CD14-positive monocyte (primary cell): ENCODE results near the gene LHX3. TPM values are rescaled to one million over a fixed set of nuclear protein-coding genes. Genes with fewer than 3 reads are reported as not detected.

Experiments
- DNase-seq, 3 donors: peaks; one replicate each; pipeline ENCODE4 v3.0.0-alpha.2; 2011 to 2022
- H2AFZ ChIP-seq: 2 replicates; pipeline ENCODE4 v1.6.0; 2012; ENCODE audit warnings: mild to moderate bottlenecking, low read depth, low read length, inconsistent platforms; ENCODE audit not compliant: insufficient read depth, poor library complexity, severe bottlenecking
- H3K27ac ChIP-seq, 2 donors: 1 replicate in 1 of 2; 2 replicates in 1 of 2; pipeline ENCODE4 v1.5.1; 2012 to 2013; ENCODE audit warnings: low read length in 2 of 2, control low read depth in 1 of 2, inconsistent platforms in 1 of 2, low read depth in 1 of 2, mild to moderate bottlenecking in 1 of 2
- H3K27me3 ChIP-seq, 2 donors: one replicate each; pipeline versions ENCODE4 v1.6.0 to v1.6.1; 2011 to 2013; ENCODE audit warnings: low read length in 2 of 2; ENCODE audit not compliant: control insufficient read depth in 2 of 2, insufficient read depth in 2 of 2
- H3K36me3 ChIP-seq, 2 donors: replicated peaks in 1 of 2; 1 replicate in 1 of 2; 2 replicates in 1 of 2; pipeline versions ENCODE4 v1.5.1 to v1.6.1; 2012 to 2013; ENCODE audit warnings: low read length in 2 of 2, control low read depth in 1 of 2, inconsistent platforms in 1 of 2, mild to moderate bottlenecking in 1 of 2; ENCODE audit not compliant: insufficient read depth in 2 of 2, control insufficient read depth in 1 of 2
- H3K4me1 ChIP-seq, 2 donors: 1 replicate in 1 of 2; 2 replicates in 1 of 2; pipeline versions ENCODE4 v1.5.1 to v1.6.1; 2012 to 2013; ENCODE audit warnings: low read length in 2 of 2, control low read depth in 1 of 2, inconsistent platforms in 1 of 2, mild to moderate bottlenecking in 1 of 2, moderate library complexity in 1 of 2; ENCODE audit not compliant: insufficient read depth in 2 of 2, control insufficient read depth in 1 of 2
- H3K4me2 ChIP-seq: replicated peaks from 2 replicates; pipeline ENCODE3; 2012; ENCODE audit warnings: low read length, moderate library complexity, mild to moderate bottlenecking; ENCODE audit not compliant: poor library complexity, severe bottlenecking; ENCODE audit errors: extremely low read depth
- H3K4me3 ChIP-seq, 3 experiments: fragments of 200-600 bp in 1 of 3; sonication (generic) in 1 of 3; replicated peaks in 1 of 3; 1 replicate in 2 of 3; 2 replicates in 1 of 3; pipeline ENCODE4 v1.5.1; 2011 to 2013; ENCODE audit warnings: low read length in 3 of 3, mild to moderate bottlenecking in 3 of 3, control low read depth in 2 of 3, low read depth in 2 of 3, inconsistent platforms in 1 of 3, moderate library complexity in 1 of 3
- H3K79me2 ChIP-seq: 2 replicates; pipeline ENCODE4 v1.6.0; 2012; ENCODE audit warnings: mild to moderate bottlenecking, control low read depth, inconsistent platforms, low read length, moderate library complexity; ENCODE audit not compliant: insufficient read depth
- H3K9ac ChIP-seq: 2 replicates; pipeline ENCODE4 v1.6.0; 2017; ENCODE audit warnings: low read length, mild to moderate bottlenecking; ENCODE audit not compliant: insufficient read depth, poor library complexity, severe bottlenecking
- H3K9me3 ChIP-seq, 2 donors: replicated peaks in 1 of 2; 1 replicate in 1 of 2; 2 replicates in 1 of 2; pipeline versions ENCODE4 v1.5.1 to v1.6.1; 2012 to 2013; ENCODE audit warnings: low read length in 2 of 2, control low read depth in 1 of 2; ENCODE audit not compliant: control insufficient read depth in 1 of 2, insufficient read depth in 1 of 2
- H4K20me1 ChIP-seq: 2 replicates; pipeline ENCODE4 v1.6.0; 2012; ENCODE audit warnings: mild to moderate bottlenecking, low read length, control low read depth, moderate library complexity; ENCODE audit not compliant: insufficient read depth
- H3K27ac Mint-ChIP-seq, 7 donors: one replicate each; pipeline ENCODE4 v1.8.0; 2020; ENCODE audit warnings: mild to moderate bottlenecking in 7 of 7, mixed read lengths in 7 of 7, moderate library complexity in 6 of 7, inconsistent platforms in 2 of 7
- H3K27me3 Mint-ChIP-seq, 3 donors: one replicate each; pipeline ENCODE4 v1.8.0; 2021 to 2022; ENCODE audit warnings: low read depth in 3 of 3, mild to moderate bottlenecking in 3 of 3, mixed read lengths in 3 of 3, moderate library complexity in 3 of 3, inconsistent platforms in 1 of 3
- H3K36me3 Mint-ChIP-seq, 2 donors: one replicate each; pipeline ENCODE4 v1.8.0; 2020; ENCODE audit warnings: mixed read lengths in 2 of 2, inconsistent platforms in 1 of 2, mild to moderate bottlenecking in 1 of 2
- H3K4me1 Mint-ChIP-seq: one replicate; pipeline ENCODE4 v1.8.0; 2020; ENCODE audit warnings: mild to moderate bottlenecking, mixed read lengths
- H3K4me3 Mint-ChIP-seq, 2 donors: one replicate each; pipeline ENCODE4 v1.8.0; 2020; ENCODE audit warnings: mild to moderate bottlenecking in 2 of 2, mixed read lengths in 2 of 2, moderate library complexity in 1 of 2
- H3K9me3 Mint-ChIP-seq, 7 donors: one replicate each; pipeline ENCODE4 v1.8.0; 2020 to 2022; ENCODE audit warnings: mixed read lengths in 7 of 7, mild to moderate bottlenecking in 6 of 7, moderate library complexity in 6 of 7, inconsistent platforms in 2 of 7
- WGBS: methylation state at CpG from one replicate; pipeline ENCODE4 v1.1.5; 2013; ENCODE audit warnings: missing lambda C conversion rate; ENCODE audit not compliant: insufficient coverage; 5-methylcytosine and 5-hydroxymethylcytosine counted together
- intact Hi-C, 2 donors: fragments of 100-400 bp; cut with micrococcal nuclease; formaldehyde crosslinking; loops; one replicate each; pipeline versions ENCODE4 v1.15.0 to v1.15.1; 2023
- polyA plus RNA-seq, 3 donors: library from polyadenylated mRNA; depleted of rRNA in 1 of 3; unstranded in 2 of 3; stranded (reverse) in 1 of 3; fragments of 300-500 nt in 2 of 3; fragments of >200 nt in 1 of 3; fragmentation: Illumina TruSeq in 2 of 3; gene quantifications; 1 replicate in 2 of 3; 2 replicates in 1 of 3; pipeline ENCODE4 v1.2.3, GENCODE V29; 2012 to 2021
- TF ChIP-seq, protein P1 (sequence below): fragments of 200-600 bp; IDR thresholded peaks from one replicate; pipeline ENCODE4 v1.8.0; 2022; ENCODE audit warnings: antibody characterized with exemption, mild to moderate bottlenecking

Gene LHX3
- polyA plus RNA-seq, 3 donors, result not detected

DNA sequence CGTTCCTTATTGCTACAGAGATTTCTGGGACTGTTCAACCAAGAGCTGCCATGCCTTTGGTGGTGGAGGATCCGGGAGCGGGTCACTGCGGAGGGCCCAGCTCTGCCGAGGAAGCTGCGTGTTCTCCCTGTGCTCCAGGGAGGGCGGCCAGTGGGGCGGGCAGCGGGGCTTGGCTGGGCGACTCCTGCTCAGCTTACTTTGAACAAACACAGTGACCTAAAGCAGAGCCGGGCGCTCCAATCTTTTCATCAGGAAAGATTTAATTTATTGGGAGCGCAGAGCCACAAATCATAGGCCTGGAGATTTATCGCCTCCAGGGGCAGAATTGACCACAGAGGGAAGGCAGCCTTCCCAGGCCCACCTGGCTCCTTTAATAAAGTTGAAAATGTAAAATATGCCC lies 27.7 kb downstream of the LHX3 start:
- intact Hi-C loops, result no loop called here
- Histone ChIP-seq H3K9ac (no peak overlapping the region), H3K4me2 (no peak overlapping the region), H3K79me2 (no peaks in the 10 kb centered on the region), H3K27me3 (no peaks in the 10 kb centered on the region), H4K20me1 (no peaks in the 10 kb centered on the region), H3K9me3 (no peaks in the 10 kb centered on the region), H3K4me3 (no peak overlapping the region), H3K27ac (no peak overlapping the region), H3K36me3 (no peaks in the 10 kb centered on the region), H3K4me1 (no peaks in the 10 kb centered on the region), H2AFZ (no peak overlapping the region)
- Mint-ChIP-seq H3K27me3 (peaks cover 2 to 10% (median 6%) of the 10 kb centered on the region in 3 donors), H3K36me3 (no peaks in the 10 kb centered on the region), H3K4me1 (no peaks in the 10 kb centered on the region), H3K4me3 (no peak overlapping the region), H3K27ac (no peak overlapping the region), H3K9me3 (peaks cover 0 to 2% (median 0%) of the 10 kb centered on the region in 7 donors)
- WGBS, result 94% methylated on average over 14 of the region's 14 CpGs
- TF ChIP-seq, protein P1, sequence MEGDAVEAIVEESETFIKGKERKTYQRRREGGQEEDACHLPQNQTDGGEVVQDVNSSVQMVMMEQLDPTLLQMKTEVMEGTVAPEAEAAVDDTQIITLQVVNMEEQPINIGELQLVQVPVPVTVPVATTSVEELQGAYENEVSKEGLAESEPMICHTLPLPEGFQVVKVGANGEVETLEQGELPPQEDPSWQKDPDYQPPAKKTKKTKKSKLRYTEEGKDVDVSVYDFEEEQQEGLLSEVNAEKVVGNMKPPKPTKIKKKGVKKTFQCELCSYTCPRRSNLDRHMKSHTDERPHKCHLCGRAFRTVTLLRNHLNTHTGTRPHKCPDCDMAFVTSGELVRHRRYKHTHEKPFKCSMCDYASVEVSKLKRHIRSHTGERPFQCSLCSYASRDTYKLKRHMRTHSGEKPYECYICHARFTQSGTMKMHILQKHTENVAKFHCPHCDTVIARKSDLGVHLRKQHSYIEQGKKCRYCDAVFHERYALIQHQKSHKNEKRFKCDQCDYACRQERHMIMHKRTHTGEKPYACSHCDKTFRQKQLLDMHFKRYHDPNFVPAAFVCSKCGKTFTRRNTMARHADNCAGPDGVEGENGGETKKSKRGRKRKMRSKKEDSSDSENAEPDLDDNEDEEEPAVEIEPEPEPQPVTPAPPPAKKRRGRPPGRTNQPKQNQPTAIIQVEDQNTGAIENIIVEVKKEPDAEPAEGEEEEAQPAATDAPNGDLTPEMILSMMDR, result no peak
- DNase-seq, result no peak

GRCh38 chr9:136175616-136176197 lies 29.2 kb downstream of the LHX3 start:
- Mint-ChIP-seq H3K9me3 (peaks cover 0 to 3% (median 0%) of the 10 kb centered on the region in 7 donors), H3K4me3 (no peak overlapping the region), H3K4me1 (no peaks in the 10 kb centered on the region), H3K36me3 (no peaks in the 10 kb centered on the region), H3K27ac (no peak overlapping the region), H3K27me3 (peaks cover 2 to 12% (median 10%) of the 10 kb centered on the region in 3 donors)
- Histone ChIP-seq H3K36me3 (no peaks in the 10 kb centered on the region), H3K4me1 (no peaks in the 10 kb centered on the region), H4K20me1 (no peaks in the 10 kb centered on the region), H3K4me3 (no peak overlapping the region), H3K27me3 (no peaks in the 10 kb centered on the region), H3K27ac (no peak overlapping the region), H3K4me2 (no peak overlapping the region), H3K9ac (no peak overlapping the region), H3K9me3 (no peaks in the 10 kb centered on the region), H2AFZ (no peak overlapping the region), H3K79me2 (no peaks in the 10 kb centered on the region)
- TF ChIP-seq, protein P1, result no peak
- intact Hi-C loops, result no loop called here
- no peak for DNase-seq
- WGBS, result 82% methylated on average over 11 of the region's 12 CpGs
